WTC11 (cell line): ENCODE measurements around the gene TMEM183A. TPM values are rescaled to one million over a fixed set of nuclear protein-coding genes. Genes with fewer than 3 reads are reported as not detected.

Experiments
- ATAC-seq: fragments of 200-7000 bp; cut with Tn5 transposase; 2 replicates; pipeline ENCODE4 v1.10.0; 2021; ENCODE audit warnings: mild to moderate bottlenecking, moderate library complexity
- CTCF ChIA-PET: fragments of 300-600 bp; sonication (Branson Sonifier 250); formaldehyde crosslinking; loops from one replicate; lab custom pipeline; 2021; ENCODE audit warnings: antibody characterized with exemption; lab: Charles Lee
- POLR2A ChIA-PET: fragments of 350-600 bp; sonication (Branson Sonifier 250); formaldehyde crosslinking; loops from one replicate; lab custom pipeline; 2021; ENCODE audit warnings: antibody characterized with exemption; lab: Charles Lee
- DNase-seq: peaks from one replicate; pipeline ENCODE4 v3.0.0; 2021; ENCODE audit warnings: low spot score
- H3K27ac Mint-ChIP-seq: 2 replicates; pipeline ENCODE4 v1.8.0; 2021; ENCODE audit warnings: mixed read lengths
- H3K27me3 Mint-ChIP-seq: 2 replicates; pipeline ENCODE4 v1.8.0; 2021; ENCODE audit warnings: low read depth, mild to moderate bottlenecking, moderate library complexity, mixed read lengths
- H3K36me3 Mint-ChIP-seq: 2 replicates; pipeline ENCODE4 v1.8.0; 2021; ENCODE audit warnings: mixed read lengths
- H3K4me1 Mint-ChIP-seq: 2 replicates; pipeline ENCODE4 v1.8.0; 2022; ENCODE audit warnings: mixed read lengths
- H3K4me3 Mint-ChIP-seq: 2 replicates; pipeline ENCODE4 v1.8.0; 2021; ENCODE audit warnings: mild to moderate bottlenecking, moderate library complexity, mixed read lengths
- H3K9me3 Mint-ChIP-seq: 2 replicates; pipeline ENCODE4 v1.8.0; 2021; ENCODE audit warnings: mixed read lengths
- IRF2 ChIP-seq: sonication (generic); formaldehyde crosslinking; IDR thresholded peaks from 2 replicates; pipeline ENCODE4 v1.8.0; 2022; ENCODE audit warnings: low read depth, missing genetic modification reagents, borderline replicate concordance
- RELA ChIP-seq: sonication (generic); formaldehyde crosslinking; IDR thresholded peaks from 2 replicates; pipeline ENCODE4 v1.8.1; 2022; ENCODE audit warnings: missing genetic modification reagents, mild to moderate bottlenecking, borderline replicate concordance
- TEAD4 ChIP-seq: sonication (generic); formaldehyde crosslinking; IDR thresholded peaks from 2 replicates; pipeline ENCODE4 v1.8.0; 2022; ENCODE audit warnings: mild to moderate bottlenecking, missing genetic modification reagents
- ZNF263 ChIP-seq: sonication (generic); formaldehyde crosslinking; IDR thresholded peaks from 2 replicates; pipeline ENCODE4 v1.8.1; 2022; ENCODE audit warnings: low read depth, mild to moderate bottlenecking, moderate library complexity, missing genetic modification reagents
- ZNF423 ChIP-seq: fragments of 250-450 bp; sonication (Bioruptor Pico); IDR thresholded peaks from 2 replicates; pipeline ENCODE4 v2.1.2; 2022; ENCODE audit warnings: mild to moderate bottlenecking, moderate library complexity
- total RNA-seq: library from RNA; stranded (reverse); gene quantifications from 3 replicates; pipeline ENCODE4 v1.2.3, GENCODE V29; 2021
- TF ChIP-seq, protein P1 (sequence below): sonication (generic); formaldehyde crosslinking; IDR thresholded peaks from 2 replicates; pipeline ENCODE4 v1.8.1; 2023; ENCODE audit warnings: mild to moderate bottlenecking, moderate library complexity, missing genetic modification reagents
- TF ChIP-seq, protein P2 (sequence below): sonication (generic); formaldehyde crosslinking; IDR thresholded peaks from 2 replicates; pipeline ENCODE4 v1.8.0; 2022; ENCODE audit warnings: missing genetic modification reagents
- TF ChIP-seq, protein P3 (sequence below): sonication (generic); formaldehyde crosslinking; IDR thresholded peaks from 2 replicates; pipeline ENCODE4 v1.8.1; 2022; ENCODE audit warnings: mild to moderate bottlenecking, moderate library complexity, missing genetic modification reagents
- TF ChIP-seq, protein P4 (sequence below): fragments of 250-450 bp; sonication (Bioruptor Pico); conservative IDR thresholded peaks from 2 replicates; pipeline ENCODE4 v1.9.0; 2021; ENCODE audit warnings: mild to moderate bottlenecking
- TF ChIP-seq, protein P5 (sequence below): sonication (generic); formaldehyde crosslinking; IDR thresholded peaks from 2 replicates; pipeline ENCODE4 v1.8.1; 2023; ENCODE audit warnings: mild to moderate bottlenecking, missing genetic modification reagents, moderate library complexity
- TF ChIP-seq, protein P6 (sequence below): fragments of 200-600 bp; IDR thresholded peaks from 2 replicates; pipeline ENCODE4 v1.8.0; 2022; ENCODE audit warnings: antibody characterized with exemption
- TF ChIP-seq, protein P7 (sequence below): fragments of 250-450 bp; sonication (Bioruptor Pico); IDR thresholded peaks from 2 replicates; pipeline ENCODE4 v1.8.0; 2021; ENCODE audit warnings: mild to moderate bottlenecking
- TF ChIP-seq, protein P8 (sequence below): sonication (generic); formaldehyde crosslinking; IDR thresholded peaks from 2 replicates; pipeline ENCODE4 v1.8.0; 2022; ENCODE audit warnings: mild to moderate bottlenecking, missing genetic modification reagents

TMEM183A gene
- total RNA-seq, 1 experiment from 2014 or later: 108 TPM

DNA sequence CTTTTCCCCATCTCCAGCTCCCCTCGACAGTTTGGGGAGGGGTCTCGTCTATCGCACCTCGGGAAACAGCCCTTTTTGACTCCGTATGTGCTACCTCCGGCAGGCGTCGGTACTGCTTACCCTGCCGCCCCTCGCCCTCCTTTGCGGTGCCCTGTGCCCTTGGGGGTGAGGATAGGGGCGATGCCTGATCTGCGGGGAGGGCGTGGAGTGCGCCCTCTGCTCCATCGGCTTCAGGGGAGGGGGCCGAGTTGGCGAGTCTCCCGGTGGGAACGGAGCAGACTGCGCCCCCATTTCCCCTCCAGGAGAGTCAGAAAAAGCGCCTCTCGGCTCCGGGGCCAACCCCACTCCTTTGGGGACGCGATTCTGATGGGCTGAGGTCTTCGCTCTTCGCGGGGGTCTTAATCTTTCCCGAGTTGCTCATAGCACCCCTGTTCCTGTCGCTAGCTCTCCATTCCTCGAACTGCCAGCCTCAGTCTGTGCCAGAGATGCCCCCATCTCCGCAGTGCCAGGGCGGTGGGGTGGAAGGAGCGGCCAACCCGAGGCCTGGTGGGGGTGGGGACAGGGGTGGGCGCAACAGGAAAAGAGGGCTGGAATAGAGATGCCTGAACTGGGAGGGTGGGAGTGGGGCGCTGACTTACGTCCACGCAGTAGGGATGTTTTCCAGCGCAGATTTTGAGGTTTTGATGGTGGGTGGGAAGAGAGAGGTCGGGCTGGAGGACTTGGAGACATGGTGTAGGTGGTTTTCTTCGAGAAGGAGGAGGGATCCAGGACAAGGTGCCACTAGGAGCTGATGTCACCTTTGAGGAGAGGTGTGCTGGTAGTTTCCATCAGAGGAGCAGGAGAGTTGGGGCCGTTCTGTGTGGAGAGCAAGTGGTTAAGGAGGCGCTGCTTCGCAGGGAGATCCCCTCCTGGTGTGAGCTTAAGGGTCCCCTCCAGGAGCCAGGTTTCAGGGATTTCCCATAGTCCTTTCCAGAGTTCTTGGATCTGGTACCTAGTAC is 19.8 kb downstream of the TMEM183A start (continued):
- TF ChIP-seq, protein P1, sequence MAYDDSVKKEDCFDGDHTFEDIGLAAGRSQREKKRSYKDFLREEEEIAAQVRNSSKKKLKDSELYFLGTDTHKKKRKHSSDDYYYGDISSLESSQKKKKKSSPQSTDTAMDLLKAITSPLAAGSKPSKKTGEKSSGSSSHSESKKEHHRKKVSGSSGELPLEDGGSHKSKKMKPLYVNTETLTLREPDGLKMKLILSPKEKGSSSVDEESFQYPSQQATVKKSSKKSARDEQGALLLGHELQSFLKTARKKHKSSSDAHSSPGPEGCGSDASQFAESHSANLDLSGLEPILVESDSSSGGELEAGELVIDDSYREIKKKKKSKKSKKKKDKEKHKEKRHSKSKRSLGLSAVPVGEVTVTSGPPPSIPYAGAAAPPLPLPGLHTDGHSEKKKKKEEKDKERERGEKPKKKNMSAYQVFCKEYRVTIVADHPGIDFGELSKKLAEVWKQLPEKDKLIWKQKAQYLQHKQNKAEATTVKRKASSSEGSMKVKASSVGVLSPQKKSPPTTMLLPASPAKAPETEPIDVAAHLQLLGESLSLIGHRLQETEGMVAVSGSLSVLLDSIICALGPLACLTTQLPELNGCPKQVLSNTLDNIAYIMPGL (CRISPR knock-in tag): 0 out of 2 replicates have a peak, but pooled peaks have one; percentile 2
- TF ChIP-seq ZNF423 (CRISPR knock-in tag) (no peak), IRF2 (CRISPR knock-in tag) (0 out of 2 replicates have a peak, but pooled peaks have one; percentile 53)
- TF ChIP-seq, protein P2, sequence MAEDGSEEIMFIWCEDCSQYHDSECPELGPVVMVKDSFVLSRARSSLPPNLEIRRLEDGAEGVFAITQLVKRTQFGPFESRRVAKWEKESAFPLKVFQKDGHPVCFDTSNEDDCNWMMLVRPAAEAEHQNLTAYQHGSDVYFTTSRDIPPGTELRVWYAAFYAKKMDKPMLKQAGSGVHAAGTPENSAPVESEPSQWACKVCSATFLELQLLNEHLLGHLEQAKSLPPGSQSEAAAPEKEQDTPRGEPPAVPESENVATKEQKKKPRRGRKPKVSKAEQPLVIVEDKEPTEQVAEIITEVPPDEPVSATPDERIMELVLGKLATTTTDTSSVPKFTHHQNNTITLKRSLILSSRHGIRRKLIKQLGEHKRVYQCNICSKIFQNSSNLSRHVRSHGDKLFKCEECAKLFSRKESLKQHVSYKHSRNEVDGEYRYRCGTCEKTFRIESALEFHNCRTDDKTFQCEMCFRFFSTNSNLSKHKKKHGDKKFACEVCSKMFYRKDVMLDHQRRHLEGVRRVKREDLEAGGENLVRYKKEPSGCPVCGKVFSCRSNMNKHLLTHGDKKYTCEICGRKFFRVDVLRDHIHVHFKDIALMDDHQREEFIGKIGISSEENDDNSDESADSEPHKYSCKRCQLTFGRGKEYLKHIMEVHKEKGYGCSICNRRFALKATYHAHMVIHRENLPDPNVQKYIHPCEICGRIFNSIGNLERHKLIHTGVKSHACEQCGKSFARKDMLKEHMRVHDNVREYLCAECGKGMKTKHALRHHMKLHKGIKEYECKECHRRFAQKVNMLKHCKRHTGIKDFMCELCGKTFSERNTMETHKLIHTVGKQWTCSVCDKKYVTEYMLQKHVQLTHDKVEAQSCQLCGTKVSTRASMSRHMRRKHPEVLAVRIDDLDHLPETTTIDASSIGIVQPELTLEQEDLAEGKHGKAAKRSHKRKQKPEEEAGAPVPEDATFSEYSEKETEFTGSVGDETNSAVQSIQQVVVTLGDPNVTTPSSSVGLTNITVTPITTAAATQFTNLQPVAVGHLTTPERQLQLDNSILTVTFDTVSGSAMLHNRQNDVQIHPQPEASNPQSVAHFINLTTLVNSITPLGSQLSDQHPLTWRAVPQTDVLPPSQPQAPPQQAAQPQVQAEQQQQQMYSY (CRISPR knock-in tag): no peak

DNA sequence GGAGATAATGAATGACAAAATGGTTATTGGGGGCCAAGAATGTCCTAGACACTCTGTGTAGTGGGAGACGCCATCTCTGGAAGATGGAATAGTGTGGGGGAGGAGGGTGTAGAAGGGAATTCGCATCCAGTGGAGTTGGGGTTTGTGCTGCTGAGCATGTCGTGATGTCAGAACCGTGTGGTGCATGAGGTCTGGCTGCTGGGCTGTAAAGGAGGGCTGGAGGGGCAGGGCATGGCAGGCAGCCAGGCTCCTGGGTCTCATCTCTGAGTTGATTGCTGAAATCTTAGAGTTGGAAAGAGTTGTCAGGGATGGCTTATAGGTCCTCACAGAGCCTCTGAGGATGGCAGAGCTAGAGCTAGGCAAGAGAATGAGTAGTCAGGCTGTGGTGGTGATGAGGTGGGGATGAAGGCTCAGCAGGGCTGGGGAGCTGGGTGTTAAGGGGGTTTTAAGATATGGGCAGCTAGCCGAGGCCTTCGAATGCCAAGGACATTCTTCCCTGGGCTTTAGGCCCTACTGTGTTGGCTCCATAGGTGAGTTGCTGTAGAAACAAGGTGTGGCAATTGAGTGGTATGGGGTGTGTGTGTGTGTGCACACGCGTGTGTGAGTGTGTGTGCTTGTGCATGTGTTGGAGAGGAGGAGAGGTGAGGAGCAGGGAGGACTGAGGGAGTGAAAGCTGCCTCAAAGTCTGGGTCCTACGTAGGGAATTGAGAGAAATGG is 21.1 kb downstream of the TMEM183A start:
- peaks cover 9% of the 10 kb centered on the region for H3K9me3 Mint-ChIP-seq
- ATAC-seq (no peak), DNase-seq (no peak)
- ChIA-PET CTCF (interaction anchor here (0.7 to 8.3 kb wide), 8 partner anchors 12 to 240 kb away, joined by 3 to 89 read pairs (median 5); no protein-coding TSS in a partner anchor), POLR2A (no interaction called here)
- H3K27me3 Mint-ChIP-seq: peaks cover 29% of the 10 kb centered on the region
- H3K27ac Mint-ChIP-seq: no peak overlapping the region
- H3K4me3 Mint-ChIP-seq: peak overlapping the region; percentile 77
- H3K36me3 Mint-ChIP-seq: peaks cover 25% of the 10 kb centered on the region
- H3K4me1 Mint-ChIP-seq: peaks cover 15% of the 10 kb centered on the region
- TF ChIP-seq, protein P3, sequence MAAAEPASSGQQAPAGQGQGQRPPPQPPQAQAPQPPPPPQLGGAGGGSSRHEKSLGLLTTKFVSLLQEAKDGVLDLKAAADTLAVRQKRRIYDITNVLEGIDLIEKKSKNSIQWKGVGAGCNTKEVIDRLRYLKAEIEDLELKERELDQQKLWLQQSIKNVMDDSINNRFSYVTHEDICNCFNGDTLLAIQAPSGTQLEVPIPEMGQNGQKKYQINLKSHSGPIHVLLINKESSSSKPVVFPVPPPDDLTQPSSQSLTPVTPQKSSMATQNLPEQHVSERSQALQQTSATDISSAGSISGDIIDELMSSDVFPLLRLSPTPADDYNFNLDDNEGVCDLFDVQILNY (CRISPR knock-in tag): no peak
- TF ChIP-seq TEAD4 (CRISPR knock-in tag) (no peak), ZNF263 (CRISPR knock-in tag) (no peak), RELA (no peak)
- TF ChIP-seq, protein P4, sequence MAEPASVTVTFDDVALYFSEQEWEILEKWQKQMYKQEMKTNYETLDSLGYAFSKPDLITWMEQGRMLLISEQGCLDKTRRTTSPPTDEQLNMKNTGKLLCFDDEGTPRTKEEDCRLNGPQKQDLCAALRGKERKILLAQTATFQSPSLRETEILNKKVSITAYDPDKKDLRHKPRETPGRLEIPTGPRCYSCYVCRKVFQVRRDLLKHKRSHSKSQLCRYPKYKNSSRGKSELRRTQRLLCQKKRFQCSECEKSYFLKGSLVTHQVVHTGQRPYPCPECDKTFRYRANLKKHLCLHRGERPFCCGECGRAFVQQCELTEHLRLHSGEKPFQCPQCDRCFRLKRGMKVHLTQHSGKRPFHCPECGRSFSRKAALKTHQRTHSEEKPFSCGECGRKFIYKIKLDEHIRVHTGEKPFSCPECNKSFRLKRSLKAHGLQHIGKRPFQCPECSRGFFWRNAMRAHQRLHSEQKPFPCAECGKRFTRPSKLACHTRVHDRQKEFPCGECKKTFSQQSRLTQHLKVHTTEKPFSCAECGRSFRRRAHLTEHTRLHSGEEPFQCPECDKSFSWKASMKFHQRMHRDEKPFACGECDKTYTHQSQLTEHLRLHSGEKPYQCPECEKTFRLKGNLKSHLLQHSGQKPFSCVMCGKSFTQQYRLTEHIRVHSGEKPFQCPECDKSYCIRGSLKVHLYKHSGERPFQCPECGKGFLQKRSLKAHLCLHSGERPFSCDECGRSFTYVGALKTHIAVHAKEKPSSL: no peak
- TF ChIP-seq, protein P5, sequence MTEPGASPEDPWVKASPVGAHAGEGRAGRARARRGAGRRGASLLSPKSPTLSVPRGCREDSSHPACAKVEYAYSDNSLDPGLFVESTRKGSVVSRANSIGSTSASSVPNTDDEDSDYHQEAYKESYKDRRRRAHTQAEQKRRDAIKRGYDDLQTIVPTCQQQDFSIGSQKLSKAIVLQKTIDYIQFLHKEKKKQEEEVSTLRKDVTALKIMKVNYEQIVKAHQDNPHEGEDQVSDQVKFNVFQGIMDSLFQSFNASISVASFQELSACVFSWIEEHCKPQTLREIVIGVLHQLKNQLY (CRISPR knock-in tag): no peak
- TF ChIP-seq, protein P6, sequence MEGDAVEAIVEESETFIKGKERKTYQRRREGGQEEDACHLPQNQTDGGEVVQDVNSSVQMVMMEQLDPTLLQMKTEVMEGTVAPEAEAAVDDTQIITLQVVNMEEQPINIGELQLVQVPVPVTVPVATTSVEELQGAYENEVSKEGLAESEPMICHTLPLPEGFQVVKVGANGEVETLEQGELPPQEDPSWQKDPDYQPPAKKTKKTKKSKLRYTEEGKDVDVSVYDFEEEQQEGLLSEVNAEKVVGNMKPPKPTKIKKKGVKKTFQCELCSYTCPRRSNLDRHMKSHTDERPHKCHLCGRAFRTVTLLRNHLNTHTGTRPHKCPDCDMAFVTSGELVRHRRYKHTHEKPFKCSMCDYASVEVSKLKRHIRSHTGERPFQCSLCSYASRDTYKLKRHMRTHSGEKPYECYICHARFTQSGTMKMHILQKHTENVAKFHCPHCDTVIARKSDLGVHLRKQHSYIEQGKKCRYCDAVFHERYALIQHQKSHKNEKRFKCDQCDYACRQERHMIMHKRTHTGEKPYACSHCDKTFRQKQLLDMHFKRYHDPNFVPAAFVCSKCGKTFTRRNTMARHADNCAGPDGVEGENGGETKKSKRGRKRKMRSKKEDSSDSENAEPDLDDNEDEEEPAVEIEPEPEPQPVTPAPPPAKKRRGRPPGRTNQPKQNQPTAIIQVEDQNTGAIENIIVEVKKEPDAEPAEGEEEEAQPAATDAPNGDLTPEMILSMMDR: no peak
- TF ChIP-seq, protein P7, sequence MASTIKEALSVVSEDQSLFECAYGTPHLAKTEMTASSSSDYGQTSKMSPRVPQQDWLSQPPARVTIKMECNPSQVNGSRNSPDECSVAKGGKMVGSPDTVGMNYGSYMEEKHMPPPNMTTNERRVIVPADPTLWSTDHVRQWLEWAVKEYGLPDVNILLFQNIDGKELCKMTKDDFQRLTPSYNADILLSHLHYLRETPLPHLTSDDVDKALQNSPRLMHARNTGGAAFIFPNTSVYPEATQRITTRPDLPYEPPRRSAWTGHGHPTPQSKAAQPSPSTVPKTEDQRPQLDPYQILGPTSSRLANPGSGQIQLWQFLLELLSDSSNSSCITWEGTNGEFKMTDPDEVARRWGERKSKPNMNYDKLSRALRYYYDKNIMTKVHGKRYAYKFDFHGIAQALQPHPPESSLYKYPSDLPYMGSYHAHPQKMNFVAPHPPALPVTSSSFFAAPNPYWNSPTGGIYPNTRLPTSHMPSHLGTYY: no peak
- TF ChIP-seq, protein P8, sequence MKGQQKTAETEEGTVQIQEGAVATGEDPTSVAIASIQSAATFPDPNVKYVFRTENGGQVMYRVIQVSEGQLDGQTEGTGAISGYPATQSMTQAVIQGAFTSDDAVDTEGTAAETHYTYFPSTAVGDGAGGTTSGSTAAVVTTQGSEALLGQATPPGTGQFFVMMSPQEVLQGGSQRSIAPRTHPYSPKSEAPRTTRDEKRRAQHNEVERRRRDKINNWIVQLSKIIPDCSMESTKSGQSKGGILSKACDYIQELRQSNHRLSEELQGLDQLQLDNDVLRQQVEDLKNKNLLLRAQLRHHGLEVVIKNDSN (CRISPR knock-in tag): no peak
